ENCODE data around the gene STRA6. TPM values are rescaled to one million over a fixed set of nuclear protein-coding genes. Genes with fewer than 3 reads are reported as not detected.

The STRA6 gene
- total RNA-seq, 6 donors from 2014 or later, result 0.22 to 3.5 (median 0.88) TPM; not detected in 3

GRCh38 chr15:74155766-74156417, 46.7 kb downstream of the STRA6 start:
- ATAC-seq (ENCODE audit: low FRiP score in 2 of 2) (no peak), DNase-seq (no peak)
- peaks cover 0 to 5% (median 3%) of the 10 kb centered on the region in 4 donors for H3K4me1 ChIP-seq
- no peak overlapping the region for H3K4me3 ChIP-seq
- TF ChIP-seq POLR2AphosphoS5 (IDR thresholded peaks at IDR 0.05), result no peak
- no peak for TF ChIP-seq POLR2A (IDR thresholded peaks at IDR 0.05)
- TF ChIP-seq EP300 (IDR thresholded peaks at IDR 0.05), result no peak
- TF ChIP-seq CTCF (IDR thresholded peaks at IDR 0.05), result no peak
- 72 to 77% methylated on average over 14 of the region's 14 CpGs for WGBS, 2 donors
- no peaks in the 10 kb centered on the region for H3K36me3 ChIP-seq
- H3K27ac ChIP-seq, result no peak overlapping the region
- H3K9me3 ChIP-seq, result no peaks in the 10 kb centered on the region
- no peaks in the 10 kb centered on the region for H3K27me3 ChIP-seq

- Histone ChIP-seq H3K27ac (no peak overlapping the region), H3K9me3 (peaks cover 0 to 3% (median 0%) of the 10 kb centered on the region in 4 donors), H3K27me3 (no peaks in the 10 kb centered on the region), H3K36me3 (no peaks in the 10 kb centered on the region), H3K4me1 (no peaks in the 10 kb centered on the region), H3K4me3 (no peak overlapping the region)
- ATAC-seq (ENCODE audit: low FRiP score in 2 of 2), result no peak
- TF ChIP-seq POLR2A (IDR thresholded peaks at IDR 0.05), result no peak
- TF ChIP-seq CTCF (IDR thresholded peaks at IDR 0.05), result no peak
- TF ChIP-seq POLR2AphosphoS5 (IDR thresholded peaks at IDR 0.05), result no peak
- no peak for TF ChIP-seq EP300 (IDR thresholded peaks at IDR 0.05)
- no peak for DNase-seq
- WGBS, 2 donors, result 56 to 61% methylated on average over 2 of the region's 2 CpGs
These were observed 55.5 kb downstream of the STRA6 start for GRCh38 chr15:74147051-74147450.

- DNase-seq, result no peak
These were observed 56.2 kb downstream of the STRA6 start for GRCh38 chr15:74146277-74146800.

GRCh38 chr15:74144153-74144775, 58.3 kb downstream of the STRA6 start:
- H3K36me3 ChIP-seq, result no peaks in the 10 kb centered on the region
- H3K4me1 ChIP-seq, result no peaks in the 10 kb centered on the region
- peaks cover 0 to 3% (median 0%) of the 10 kb centered on the region in 4 donors for H3K9me3 ChIP-seq
- ATAC-seq (ENCODE audit: low FRiP score in 2 of 2) (peak in 1 of 2 donors; percentile 15), DNase-seq (no peak)
- WGBS, 2 donors, result 77 to 89% methylated on average over 6 of the region's 6 CpGs
- no peaks in the 10 kb centered on the region for H3K27me3 ChIP-seq
- H3K4me3 ChIP-seq, result no peak overlapping the region
- TF ChIP-seq EP300 (IDR thresholded peaks at IDR 0.05) (no peak), POLR2AphosphoS5 (IDR thresholded peaks at IDR 0.05) (no peak), POLR2A (IDR thresholded peaks at IDR 0.05) (no peak), CTCF (IDR thresholded peaks at IDR 0.05) (no peak)
- H3K27ac ChIP-seq, result no peak overlapping the region

More at GRCh38 chr15:74146277-74146800, 56.2 kb downstream of the STRA6 start:
- 95 to 100% methylated on average over 1 of the region's 1 CpG for WGBS, 2 donors
- no peak overlapping the region for H3K4me3 ChIP-seq
- TF ChIP-seq CTCF (IDR thresholded peaks at IDR 0.05), result no peak
- TF ChIP-seq POLR2A (IDR thresholded peaks at IDR 0.05), result no peak
- no peak for ATAC-seq (ENCODE audit: low FRiP score in 2 of 2)
- H3K9me3 ChIP-seq, result peaks cover 0 to 3% (median 0%) of the 10 kb centered on the region in 4 donors
- H3K27ac ChIP-seq, result no peak overlapping the region
- no peaks in the 10 kb centered on the region for H3K36me3 ChIP-seq
- H3K27me3 ChIP-seq, result no peaks in the 10 kb centered on the region
- H3K4me1 ChIP-seq, result no peaks in the 10 kb centered on the region
